Ishikawa (cell line): ENCODE results near the gene PDE2A.

Experiments
- MAX ChIP-seq: IDR thresholded peaks from 2 replicates; pipeline ENCODE4 v1.6.1; 2012
- RAD21 ChIP-seq: IDR thresholded peaks from 2 replicates; pipeline ENCODE4 v1.6.1; 2012; ENCODE audit warnings: low read depth
- REST ChIP-seq: IDR thresholded peaks from 2 replicates; pipeline ENCODE4 v1.6.1; 2012; ENCODE audit warnings: low read depth, mild to moderate bottlenecking
- TAF1 ChIP-seq: IDR thresholded peaks from 2 replicates; pipeline ENCODE4 v1.6.1; 2012; ENCODE audit warnings: low read depth, mild to moderate bottlenecking
- TCF12 ChIP-seq: IDR thresholded peaks from 2 replicates; pipeline ENCODE4 v1.6.1; 2012; ENCODE audit warnings: low read depth

GRCh38 chr11:72606748-72607468, 67.3 kb downstream of the PDE2A start:
- TF ChIP-seq REST: no peak
- no peak for TF ChIP-seq RAD21
- TF ChIP-seq TCF12: no peak
- no peak for TF ChIP-seq MAX
- TF ChIP-seq TAF1: no peak
